ENCODE results near the gene DAB1.
A peak's percentile ranks its signal among the peaks of the same experiment; 100 is the strongest.

Gene DAB1

GRCh38 chr1:56967355-56967754, 456.5 kb downstream of the DAB1 start:
- no peak for DNase-seq

GRCh38 chr1:56966698-56966999, 457.2 kb downstream of the DAB1 start:
- no peak for DNase-seq

GRCh38 chr1:56965916-56966697, 457.8 kb downstream of the DAB1 start, which contains the start of gene C8B:
TSS of gene C8B (minus strand) at chr1:56966015. CDS start at chr1:56965948, 67 bp downstream.
- no peak for DNase-seq

- DNase-seq, result no peak
Observed at GRCh38 chr1:56965191-56965590, 458.7 kb downstream of the DAB1 start.

- no peak for DNase-seq
Observed at GRCh38 chr1:56964349-56965017, 459.4 kb downstream of the DAB1 start.

GRCh38 chr1:56963667-56964066, 460.2 kb downstream of the DAB1 start:
- DNase-seq, result peak in 1 of 2 experiments; percentile 13

- DNase-seq, result no peak
Observed at GRCh38 chr1:56961426-56961825, 462.4 kb downstream of the DAB1 start.

GRCh38 chr1:56958526-56958925, 465.3 kb downstream of the DAB1 start:
- DNase-seq, result no peak

GRCh38 chr1:56957931-56958330, 465.9 kb downstream of the DAB1 start:
- DNase-seq, result no peak

GRCh38 chr1:56954664-56955063, 469.2 kb downstream of the DAB1 start:
- no peak for DNase-seq

GRCh38 chr1:56953386-56953785, 470.5 kb downstream of the DAB1 start:
- DNase-seq, result no peak

GRCh38 chr1:56952501-56952900, 471.4 kb downstream of the DAB1 start:
- no peak for DNase-seq

- DNase-seq, result no peak
Observed at GRCh38 chr1:56948403-56949023, 475.3 kb downstream of the DAB1 start.
